GM19099 (cell line): ENCODE results near the gene FHIT.

Experiments
- POLR2A ChIP-seq: IDR thresholded peaks from 3 replicates; pipeline ENCODE4 v1.6.1; 2011; ENCODE audit warnings: low read depth; ENCODE audit not compliant: insufficient read length; ENCODE audit errors: extremely low read depth

FHIT gene

GRCh38 chr3:59802045-59802444 is 1449.2 kb downstream of the FHIT start:
- no peak for TF ChIP-seq POLR2A

- no peak for TF ChIP-seq POLR2A
Observed at GRCh38 chr3:59800481-59800880, 1450.8 kb downstream of the FHIT start.

DNA sequence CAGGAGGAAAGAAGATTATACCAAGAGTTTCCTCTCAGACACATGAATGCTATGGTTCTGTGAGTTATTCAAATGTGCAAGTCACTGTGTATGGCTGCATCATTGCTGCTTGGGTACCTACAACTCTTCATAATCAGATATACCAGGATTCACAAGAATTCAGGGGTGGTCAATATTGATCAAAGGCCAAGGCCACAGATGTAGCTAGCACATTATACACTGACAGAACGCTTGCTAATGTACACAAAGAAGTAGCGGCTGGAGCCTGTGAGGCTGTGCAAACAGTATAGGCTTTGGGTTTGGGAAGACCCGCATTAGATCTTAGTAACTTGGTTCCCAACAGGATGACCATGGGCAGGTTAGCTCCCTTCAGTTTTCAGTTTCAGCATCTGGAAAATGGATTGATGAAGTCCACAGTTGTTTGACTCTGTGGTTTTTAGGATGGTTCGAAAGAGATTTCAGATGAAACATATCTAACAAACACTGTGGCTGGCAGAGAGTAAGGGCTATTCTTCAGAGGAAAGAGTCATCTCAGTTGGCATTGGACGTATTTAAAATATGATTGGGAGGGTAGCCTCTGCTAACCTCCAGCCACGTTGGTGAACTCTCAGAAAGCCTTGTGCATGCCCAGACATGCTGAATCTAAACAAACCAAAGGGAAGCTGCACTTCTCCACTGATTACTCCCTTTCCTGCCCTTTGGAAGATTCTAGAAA is 1452.7 kb downstream of the FHIT start:
- TF ChIP-seq POLR2A = no peak

- no peak for TF ChIP-seq POLR2A
Observed at GRCh38 chr3:59797533-59797932, 1453.7 kb downstream of the FHIT start.

- TF ChIP-seq POLR2A = no peak
Observed at GRCh38 chr3:59796456-59796855, 1454.8 kb downstream of the FHIT start.

DNA sequence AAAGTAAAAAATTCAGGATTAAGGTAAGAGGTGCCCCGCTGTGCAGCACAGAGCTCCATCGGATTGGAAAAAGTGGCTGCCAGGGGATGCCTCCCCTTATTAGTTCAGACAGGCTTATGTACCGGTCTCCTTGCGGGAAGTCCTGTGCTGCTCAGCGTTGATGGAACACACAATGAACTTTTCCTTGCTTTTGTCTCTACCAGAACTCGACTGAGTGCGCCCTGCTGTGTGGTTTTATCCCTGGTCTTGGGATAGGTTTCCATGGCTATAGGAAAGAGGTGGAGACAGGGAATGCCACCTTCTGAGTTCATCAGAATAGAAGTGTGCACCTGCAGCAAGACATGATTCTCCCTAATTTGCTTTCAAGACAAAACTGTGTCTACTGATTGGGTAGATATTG is 1455.5 kb downstream of the FHIT start:
- no peak for TF ChIP-seq POLR2A

DNA sequence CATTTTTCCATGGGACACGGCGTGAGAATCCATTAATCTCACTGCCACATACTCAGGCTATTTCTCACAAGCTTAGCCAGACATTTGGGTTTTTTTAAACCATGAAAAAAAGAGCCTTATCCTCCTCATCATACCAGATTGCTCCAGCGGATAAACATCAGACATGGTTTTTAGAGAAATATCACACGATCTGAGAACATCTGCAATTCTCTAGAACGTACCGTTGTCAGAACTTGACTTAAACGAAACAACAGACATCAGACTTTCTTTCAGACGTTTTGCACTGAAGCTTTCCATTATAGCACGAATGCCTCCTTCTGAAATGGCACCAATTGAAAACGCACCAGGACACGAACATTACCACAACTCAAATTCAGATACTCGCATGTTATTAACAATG is 1457.3 kb downstream of the FHIT start:
- TF ChIP-seq POLR2A = no peak

DNA sequence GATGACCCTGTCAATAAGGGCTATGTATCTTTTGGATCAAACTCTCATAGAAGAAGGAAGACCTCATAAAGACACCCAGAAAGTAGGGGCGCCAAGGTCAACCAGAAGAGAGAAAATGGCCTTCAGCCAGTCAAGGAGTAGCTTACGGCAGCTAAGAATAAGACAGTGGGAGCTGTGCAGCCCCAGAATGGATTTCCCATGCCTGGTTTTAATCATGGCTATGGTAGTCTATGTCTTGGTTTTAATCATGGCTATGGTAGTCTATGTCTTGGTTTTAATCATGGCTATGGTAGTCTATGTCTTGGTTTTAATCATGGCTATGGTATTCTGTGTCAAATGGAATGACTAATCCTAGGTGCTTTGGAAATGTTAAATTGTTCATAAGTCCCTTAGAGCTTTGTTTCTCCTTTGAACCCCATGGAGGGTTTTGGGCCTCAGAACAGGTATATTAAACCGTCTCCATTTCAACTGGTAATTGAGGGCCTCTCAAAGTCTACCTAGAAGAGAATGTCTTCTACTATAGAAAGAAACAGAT is 1459.4 kb downstream of the FHIT start:
- TF ChIP-seq POLR2A = no peak

GRCh38 chr3:59790241-59790640 is 1461.0 kb downstream of the FHIT start:
- no peak for TF ChIP-seq POLR2A

DNA sequence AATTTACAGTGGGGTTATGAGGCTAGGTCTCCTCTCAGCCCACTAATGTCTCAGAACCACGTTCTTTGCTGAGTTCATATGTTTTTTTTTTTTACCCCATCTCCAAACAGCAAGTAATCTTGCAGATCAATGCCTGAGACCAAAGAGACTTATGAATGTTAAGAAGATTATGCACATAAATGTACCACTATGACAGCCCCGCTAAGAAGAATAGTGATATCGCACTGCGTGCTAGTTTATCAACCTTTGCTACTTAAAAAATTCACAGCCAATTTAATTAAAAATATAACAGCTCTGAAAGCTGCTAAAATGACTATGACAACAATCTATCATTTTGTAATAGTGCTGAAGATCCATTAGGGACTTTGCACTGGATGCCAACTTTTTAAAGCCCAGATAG is 1462.5 kb downstream of the FHIT start:
- TF ChIP-seq POLR2A = no peak

DNA sequence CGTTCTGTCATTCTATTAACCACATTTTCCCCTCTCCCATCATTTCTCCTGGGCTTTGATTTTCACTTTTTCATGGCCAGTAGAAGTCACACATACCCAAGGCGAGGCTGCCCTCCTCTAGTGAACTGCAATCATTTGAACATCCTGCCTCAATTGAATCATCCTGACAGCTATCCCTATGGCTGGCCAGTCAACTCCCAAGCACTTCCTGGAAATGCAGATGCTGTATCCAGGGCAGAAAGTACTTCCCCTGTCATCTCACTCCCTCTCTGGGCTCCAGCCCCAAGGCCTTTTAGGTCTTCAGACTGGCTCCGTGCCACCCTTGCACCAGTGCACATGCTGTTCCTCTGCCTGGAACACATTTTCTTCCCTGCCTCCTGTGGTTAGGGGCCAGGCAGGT is 1463.1 kb downstream of the FHIT start:
- TF ChIP-seq POLR2A = no peak

- TF ChIP-seq POLR2A = no peak
Observed at GRCh38 chr3:59786374-59786773, 1464.9 kb downstream of the FHIT start.

- no peak for TF ChIP-seq POLR2A
Observed at GRCh38 chr3:59784164-59784563, 1467.1 kb downstream of the FHIT start.

- no peak for TF ChIP-seq POLR2A
Observed at GRCh38 chr3:59783468-59783988, 1467.7 kb downstream of the FHIT start.

DNA sequence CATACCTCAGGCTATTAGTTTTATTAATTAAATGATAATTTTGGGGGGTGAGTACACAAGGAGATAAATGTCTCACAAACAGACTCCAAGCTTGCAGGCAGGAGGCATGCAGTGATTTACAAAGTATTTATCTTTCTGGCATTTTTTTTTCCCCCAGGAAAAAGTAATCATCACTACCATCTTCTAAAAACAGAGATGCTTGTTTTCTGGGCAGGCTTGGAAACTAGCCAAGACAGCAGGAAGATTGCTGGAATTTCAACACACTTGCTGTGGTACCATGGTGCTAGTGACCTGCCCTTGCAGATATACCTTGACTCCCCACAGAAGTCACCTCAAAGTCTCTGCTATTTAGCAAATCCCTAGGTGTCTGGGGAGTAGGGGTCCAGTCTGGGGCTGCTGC is 1468.6 kb downstream of the FHIT start:
- TF ChIP-seq POLR2A = no peak

GRCh38 chr3:59780209-59780608 is 1471.0 kb downstream of the FHIT start:
- TF ChIP-seq POLR2A = no peak
